MV-4-11 (cell line): ENCODE results near the gene ZMAT5.
"Not testable (repeated sequence)": the region's sequence is repeated elsewhere in the genome, so short reads cannot be mapped to it uniquely, and the experiment has no call there.

Experiments
- DNase-seq: peaks from one replicate; lab custom pipeline; 2025; lab: John Stamatoyannopoulos, UW

Gene ZMAT5

DNA sequence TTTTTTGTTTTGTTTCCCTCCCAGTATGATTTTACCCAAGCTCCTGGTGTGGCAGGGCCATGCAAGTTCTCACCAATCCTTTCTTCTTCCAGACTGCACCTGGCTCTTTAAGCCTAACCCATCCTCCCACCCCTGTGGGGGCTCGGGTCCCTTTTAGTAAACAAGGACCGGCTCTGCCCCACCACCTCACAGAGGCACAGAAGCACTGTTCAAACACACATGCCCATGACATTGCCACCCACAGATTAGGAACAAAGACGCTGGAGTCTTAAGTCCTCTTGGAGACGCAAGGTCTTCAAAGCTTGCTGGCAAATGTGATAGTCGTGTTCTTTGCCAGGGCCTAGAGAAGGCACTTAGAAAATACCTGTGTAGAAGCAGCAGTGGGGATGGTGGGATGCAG lies 19.2 kb upstream of the ZMAT5 start:
- DNase-seq, result no peak

- peak; percentile 19 for DNase-seq
Measured at GRCh38 chr22:29784451-29785361, 17.9 kb upstream of the ZMAT5 start.

GRCh38 chr22:29782061-29782845 lies 15.4 kb upstream of the ZMAT5 start:
- DNase-seq, result no peak

DNA sequence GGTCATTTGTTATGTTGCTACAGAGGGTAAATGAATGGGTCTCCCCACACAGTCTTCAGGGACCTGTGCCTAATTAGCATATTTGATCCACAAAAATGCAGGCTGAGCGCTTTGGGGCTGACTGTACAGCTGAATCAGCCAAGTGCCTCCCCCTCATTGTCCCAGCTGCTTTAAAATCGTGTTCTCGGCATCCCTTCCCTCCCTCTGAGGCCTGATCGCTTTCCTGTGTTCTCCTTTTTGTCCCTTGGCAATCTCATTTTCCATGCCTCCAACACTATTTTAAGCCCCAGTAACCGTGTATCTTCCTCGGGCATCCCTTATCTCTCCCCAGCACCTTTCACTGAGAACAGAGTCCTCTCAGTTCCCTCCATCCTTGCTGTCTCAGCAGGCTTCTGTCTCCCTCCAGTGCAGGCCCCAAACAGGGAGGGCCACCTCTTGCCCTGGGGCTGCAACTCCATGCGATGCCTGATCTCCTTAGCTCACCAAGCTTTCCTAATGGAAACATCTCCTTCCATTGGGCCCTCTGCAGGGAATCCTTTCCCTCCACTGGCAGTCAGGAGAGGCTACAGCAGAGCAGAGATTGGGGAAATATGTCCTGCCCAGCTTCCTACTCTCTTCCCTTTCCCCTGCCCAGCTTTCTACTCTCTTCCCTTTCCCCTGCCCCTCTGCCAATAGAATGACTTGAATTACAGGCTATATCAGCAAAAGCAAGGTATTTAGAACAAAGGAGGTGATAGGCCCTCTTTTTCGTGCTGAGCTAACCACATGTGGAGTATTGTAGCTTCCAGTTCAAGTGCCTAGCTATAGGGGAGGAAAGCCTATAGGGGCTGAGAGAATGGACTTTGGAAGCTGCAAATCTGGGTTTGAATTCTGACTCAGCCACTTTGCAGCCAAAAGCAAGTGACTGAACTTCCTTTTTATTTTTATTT lies 14.2 kb upstream of the ZMAT5 start:
- DNase-seq, result no peak

DNA sequence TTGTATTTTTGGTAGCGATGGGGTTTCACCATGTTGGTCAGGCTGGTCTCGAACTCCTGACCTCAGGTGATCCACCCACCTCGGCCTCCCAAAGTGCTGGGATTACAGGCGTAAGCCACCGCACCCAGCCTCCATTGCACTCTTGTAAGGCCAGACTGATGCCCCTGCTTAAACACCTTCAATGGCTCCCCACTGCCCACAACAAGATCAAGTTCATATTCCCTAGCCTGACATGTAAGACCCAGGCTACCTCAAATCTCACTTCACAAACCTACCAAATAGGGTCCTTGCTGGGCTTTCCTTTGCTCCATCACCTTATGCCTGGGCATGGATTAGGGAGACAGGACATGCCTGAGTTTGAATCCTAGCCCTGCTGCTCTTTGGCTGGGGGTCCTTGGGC lies 13.4 kb upstream of the ZMAT5 start:
- DNase-seq, result no peak

GRCh38 chr22:29773233-29773632 lies 6.4 kb upstream of the ZMAT5 start:
- no peak for DNase-seq

DNA sequence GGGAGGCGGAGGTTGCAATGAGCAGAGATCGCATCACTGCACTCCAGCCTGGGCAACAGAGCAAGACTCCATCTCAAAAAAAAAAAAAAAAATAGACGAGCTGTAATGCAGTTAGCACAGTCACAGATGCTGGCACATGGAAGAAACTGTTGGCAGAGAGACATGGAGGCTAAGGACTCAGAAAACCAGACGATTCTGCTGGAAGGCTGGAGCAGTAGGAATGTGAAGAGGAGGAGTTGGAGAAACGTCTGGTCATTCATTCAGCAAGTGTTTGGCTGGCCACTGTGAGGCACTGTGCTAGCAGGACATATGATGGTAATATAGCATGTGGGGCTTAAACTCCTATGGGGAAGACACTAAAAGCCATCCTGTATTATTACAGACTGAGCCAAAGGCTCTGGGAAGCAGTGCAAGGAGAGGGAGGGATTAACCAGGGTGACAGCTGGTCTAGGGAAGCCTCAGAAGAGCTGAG lies 5.4 kb upstream of the ZMAT5 start:
- peak; percentile 40 for DNase-seq

DNA sequence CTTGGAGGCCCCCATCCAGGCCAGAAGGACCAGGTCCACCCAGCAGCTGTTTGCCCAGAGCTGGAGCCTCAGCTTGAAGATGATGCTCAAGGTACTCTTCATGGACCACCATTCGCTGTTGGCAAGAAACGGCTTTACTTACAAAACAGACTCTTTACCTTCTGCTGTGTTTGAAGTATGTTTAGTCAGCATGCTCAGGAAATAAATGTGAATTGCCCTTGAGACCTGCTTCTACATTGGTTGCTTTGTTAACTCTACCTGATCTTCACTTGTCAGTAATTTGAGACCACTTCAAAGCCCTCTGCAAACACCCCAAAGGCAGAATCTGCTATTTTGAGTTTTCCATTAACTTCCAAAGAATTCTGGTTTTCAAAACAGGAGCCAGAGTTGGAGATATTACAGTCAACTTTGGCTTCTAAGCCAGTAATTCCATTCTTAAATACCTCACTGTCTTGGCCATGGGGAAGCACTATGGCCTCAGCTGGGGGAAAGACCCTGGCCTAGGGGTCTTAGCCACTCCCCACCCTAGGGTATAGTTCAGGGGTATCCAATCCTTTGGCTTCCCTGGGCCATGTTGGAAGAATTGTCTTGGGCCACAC lies 3.0 kb upstream of the ZMAT5 start:
- DNase-seq, result no peak

DNA sequence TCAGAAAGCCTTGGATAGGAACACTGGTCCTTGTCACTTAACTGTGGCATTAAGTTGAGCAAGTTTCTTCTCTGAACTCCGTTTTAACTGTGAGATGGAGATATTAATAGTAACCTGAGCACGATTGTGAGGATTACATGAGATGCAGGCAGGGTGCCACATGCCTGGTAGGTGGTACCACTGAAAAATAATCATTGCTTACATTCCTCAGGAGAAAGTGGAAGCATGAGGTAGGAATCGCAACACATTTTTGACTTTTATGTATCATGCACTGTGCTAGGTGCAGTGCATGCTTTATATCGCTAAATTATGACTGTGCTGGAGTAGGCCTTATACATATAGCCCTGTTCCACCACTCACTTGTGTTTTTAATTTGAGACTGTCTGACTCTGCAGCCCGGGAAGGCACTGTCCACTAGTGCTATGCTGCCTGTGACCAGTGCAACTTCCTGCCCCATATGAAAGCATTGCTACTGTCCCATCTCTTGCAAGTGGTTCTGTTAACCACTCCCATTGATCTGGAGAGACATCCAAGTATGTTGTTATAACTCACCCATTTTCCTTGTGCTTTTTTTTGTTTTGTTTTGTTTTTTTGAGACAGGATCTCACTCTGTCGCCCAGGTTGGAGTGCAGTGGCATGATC lies 1.4 kb upstream of the ZMAT5 start:
- no peak for DNase-seq

- DNase-seq, result peak; percentile 91
Measured at GRCh38 chr22:29767171-29768051, 604 bp upstream of the ZMAT5 start, which contains the start of gene UQCR10. UQCR10 (plus strand) TSS chr22:29767369; CDS start chr22:29767399, 30 bp downstream.

DNA sequence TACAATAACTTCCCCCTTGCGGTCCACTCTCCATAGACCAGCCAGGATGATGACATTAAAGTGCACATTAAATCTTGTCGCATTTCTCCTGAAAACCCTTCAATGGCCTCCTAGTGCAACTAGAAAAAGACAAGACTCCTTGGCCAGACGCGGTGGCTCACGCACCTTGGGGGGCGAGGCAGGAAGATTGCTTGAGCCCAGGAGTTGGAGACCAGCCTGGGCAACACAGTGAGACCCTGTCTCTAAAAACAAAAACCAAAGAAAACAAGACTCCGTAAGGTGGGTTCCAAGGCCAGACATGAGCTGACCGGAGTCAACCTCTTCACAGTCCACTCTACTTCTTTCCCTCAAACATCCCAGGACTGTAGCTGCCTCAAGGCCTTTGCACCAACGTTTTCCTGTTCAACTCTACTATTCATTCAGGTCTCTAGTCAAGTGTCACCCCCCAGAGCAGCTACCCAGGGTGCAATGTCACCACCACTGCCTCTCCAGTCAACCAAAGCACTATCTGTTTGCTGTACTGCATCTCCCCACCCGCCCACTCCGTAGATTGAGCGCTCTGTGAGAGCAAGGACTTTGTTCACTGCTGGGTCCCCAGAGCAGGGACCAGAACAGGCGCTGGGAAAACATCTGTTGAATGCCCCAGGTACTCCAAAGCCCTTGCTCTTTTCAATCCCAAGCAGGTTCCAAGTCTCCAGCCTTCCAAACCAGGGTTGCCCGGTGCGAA lies 739 bp downstream of the ZMAT5 start:
- DNase-seq, result peak; percentile 52

GRCh38 chr22:29762263-29762662 lies 4.5 kb downstream of the ZMAT5 start:
- DNase-seq, result no peak

GRCh38 chr22:29758959-29759358 lies 7.8 kb downstream of the ZMAT5 start:
- DNase-seq, result no peak

GRCh38 chr22:29758068-29758622 lies 8.7 kb downstream of the ZMAT5 start:
- DNase-seq, result no peak

GRCh38 chr22:29757096-29757495 lies 9.7 kb downstream of the ZMAT5 start:
- DNase-seq, result no peak

- DNase-seq, result no peak
Measured at GRCh38 chr22:29756341-29756740, 10.5 kb downstream of the ZMAT5 start.

- no peak for DNase-seq
Measured at GRCh38 chr22:29755889-29756288, 10.9 kb downstream of the ZMAT5 start.

GRCh38 chr22:29754658-29755395 lies 12.0 kb downstream of the ZMAT5 start:
- DNase-seq, result not testable (repeated sequence)
